OCI-LY3 (cell line): ENCODE data around the gene REEP2.
"Not testable (repeated sequence)": the region's sequence is repeated elsewhere in the genome, so short reads cannot be mapped to it uniquely, and the experiment has no call there.

Source experiments
- CTCF ChIP-seq: fragments of 200-600, 300-600 bp; sonication (generic); IDR thresholded peaks from 2 replicates; pipeline ENCODE4 v1.5.1; 2014; ENCODE audit warnings: antibody characterized with exemption, low read length, low read depth
- EZH2phosphoT487 ChIP-seq: fragments of 200-600 bp; shearing (Covaris generic); IDR thresholded peaks from 2 replicates; pipeline ENCODE4 v1.6.1; 2018; ENCODE audit warnings: antibody characterized with exemption, mixed run types, low read depth

GRCh38 chr5:138389911-138390310 lies 48.9 kb upstream of the REEP2 start:
- not testable (repeated sequence) for TF ChIP-seq CTCF, EZH2phosphoT487
